Sigmoid colon (tissue), 7 donors: ENCODE data around the gene SURF1. TPM values are rescaled to one million over a fixed set of nuclear protein-coding genes. Genes with fewer than 3 reads are reported as not detected.

Source experiments
- DNase-seq: peaks from one replicate; pipeline ENCODE4 v3.0.0-alpha.2; 2019
- H3K27ac ChIP-seq, 4 donors: fragments of 200-600 bp; sonication (generic); one replicate each; pipeline ENCODE4 v1.5.1; 2016 to 2019; ENCODE audit warnings: mild to moderate bottlenecking in 1 of 4
- H3K27me3 ChIP-seq, 3 donors: fragments of 200-600 bp; sonication (generic); one replicate each; pipeline ENCODE4 v1.5.1; 2019; ENCODE audit warnings: mild to moderate bottlenecking in 1 of 3
- H3K36me3 ChIP-seq, 4 donors: fragments of 200-600 bp; sonication (generic); one replicate each; pipeline ENCODE4 v1.5.1; 2016 to 2019
- H3K4me1 ChIP-seq, 4 donors: fragments of 200-600 bp; sonication (generic); one replicate each; pipeline ENCODE4 v1.5.1; 2017 to 2019
- H3K4me3 ChIP-seq, 4 donors: fragments of 200-600 bp; sonication (generic); one replicate each; pipeline ENCODE4 v1.5.1; 2017 to 2019; ENCODE audit warnings: mild to moderate bottlenecking in 2 of 4, moderate library complexity in 1 of 4
- H3K9me3 ChIP-seq, 4 donors: fragments of 200-600 bp in 3 of 4; sonication (generic) in 3 of 4; one replicate each; pipeline versions ENCODE4 v1.5.1 to v1.6.1; 2013 to 2019
- CTCF ChIP-seq, 4 experiments: fragments of 450-650 bp in 3 of 4; fragments of 200-600 bp in 1 of 4; IDR thresholded peaks; one replicate each; pipeline ENCODE4 v1.5.1; 2016 to 2019; ENCODE audit warnings: antibody characterized with exemption in 4 of 4, mild to moderate bottlenecking in 3 of 4, moderate library complexity in 2 of 4
- EP300 ChIP-seq, 4 donors: sonication (generic); formaldehyde crosslinking; IDR thresholded peaks; one replicate each; pipeline ENCODE4 v1.6.1; 2017; ENCODE audit warnings: antibody characterized with exemption in 4 of 4
- POLR2A ChIP-seq, 2 donors: fragments of 450-650 bp; IDR thresholded peaks; one replicate each; pipeline ENCODE4 v1.6.1; 2016; ENCODE audit warnings: antibody characterized with exemption in 2 of 2, mild to moderate bottlenecking in 2 of 2, moderate library complexity in 2 of 2
- POLR2AphosphoS5 ChIP-seq, 4 donors: sonication (generic); formaldehyde crosslinking; IDR thresholded peaks; one replicate each; pipeline ENCODE4 v1.6.1; 2017; ENCODE audit warnings: antibody characterized with exemption in 4 of 4
- WGBS, 2 donors: extraction: QIAGEN DNeasy Blood & Tissue Kit; methylation state at CpG; one replicate each; pipeline ENCODE4 v1.1.7; 2013; 5-methylcytosine and 5-hydroxymethylcytosine counted together
- intact Hi-C: fragments of 100-400 bp; cut with DNase I; formaldehyde crosslinking; loops from one replicate; pipeline ENCODE4 v1.15.1; 2023
- polyA plus RNA-seq, 3 donors: library from polyadenylated mRNA; stranded (reverse); fragments of 200-250 nt; gene quantifications; one replicate each; pipeline ENCODE4 v1.2.3, GENCODE V29; 2013
- total RNA-seq, 4 donors: library from RNA; depleted of rRNA; stranded (reverse); fragments of >200 nt; gene quantifications; one replicate each; pipeline ENCODE4 v1.1.0, GENCODE V29; 2016
- donor health status: healthy with polysubstance abuse.
- donor health status: Bipolar disorder and iron deficiency.
- donor health status: healthy.

The SURF1 gene
- total and polyA plus RNA-seq, 7 donors: 33.8 to 98.7 (median 59.0) TPM

- TF ChIP-seq CTCF (IDR thresholded peaks at IDR 0.05) (no peak), POLR2AphosphoS5 (IDR thresholded peaks at IDR 0.05) (no peak), POLR2A (IDR thresholded peaks at IDR 0.05) (no peak), EP300 (IDR thresholded peaks at IDR 0.05) (no peak)
- intact Hi-C loops: no loop called here
- H3K27ac ChIP-seq: no peak overlapping the region
- no peaks in the 10 kb centered on the region for H3K9me3 ChIP-seq
- DNase-seq: no peak
- 80 to 86% methylated on average over 31 of the region's 31 CpGs for WGBS, 2 donors
- no peaks in the 10 kb centered on the region for H3K36me3 ChIP-seq
- H3K4me1 ChIP-seq: no peaks in the 10 kb centered on the region
- H3K4me3 ChIP-seq: no peak overlapping the region
- peaks cover 0 to 7% (median 0%) of the 10 kb centered on the region in 3 donors for H3K27me3 ChIP-seq
These were observed 49.8 kb downstream of the SURF1 start for GRCh38 chr9:133306242-133307204.

GRCh38 chr9:133305731-133306130, 50.6 kb downstream of the SURF1 start:
- Histone ChIP-seq H3K27ac (no peak overlapping the region), H3K27me3 (peaks cover 0 to 7% (median 0%) of the 10 kb centered on the region in 3 donors), H3K4me1 (no peaks in the 10 kb centered on the region), H3K4me3 (no peak overlapping the region), H3K36me3 (no peaks in the 10 kb centered on the region), H3K9me3 (no peaks in the 10 kb centered on the region)
- WGBS, 2 donors: 80 to 90% methylated on average over 21 to 23 of the region's 23 CpGs
- TF ChIP-seq EP300 (IDR thresholded peaks at IDR 0.05) (no peak), CTCF (IDR thresholded peaks at IDR 0.05) (no peak), POLR2A (IDR thresholded peaks at IDR 0.05) (no peak), POLR2AphosphoS5 (IDR thresholded peaks at IDR 0.05) (no peak)
- intact Hi-C loops: no loop called here
- no peak for DNase-seq

GRCh38 chr9:133304477-133305377, 51.6 kb downstream of the SURF1 start:
- intact Hi-C loops: no loop called here
- DNase-seq: no peak
- no peaks in the 10 kb centered on the region for H3K9me3 ChIP-seq
- no peak overlapping the region for H3K27ac ChIP-seq
- H3K36me3 ChIP-seq: no peaks in the 10 kb centered on the region
- H3K4me1 ChIP-seq: no peaks in the 10 kb centered on the region
- peaks cover 0 to 7% (median 0%) of the 10 kb centered on the region in 3 donors for H3K27me3 ChIP-seq
- WGBS, 2 donors: 91% methylated on average over 38 of the region's 38 CpGs
- no peak overlapping the region for H3K4me3 ChIP-seq
- TF ChIP-seq EP300 (IDR thresholded peaks at IDR 0.05): no peak
- TF ChIP-seq POLR2AphosphoS5 (IDR thresholded peaks at IDR 0.05): no peak
- no peak for TF ChIP-seq POLR2A (IDR thresholded peaks at IDR 0.05)
- no peak for TF ChIP-seq CTCF (IDR thresholded peaks at IDR 0.05)

- Histone ChIP-seq H3K4me1 (no peaks in the 10 kb centered on the region), H3K27ac (no peak overlapping the region), H3K4me3 (no peak overlapping the region), H3K27me3 (peaks cover 0 to 11% (median 0%) of the 10 kb centered on the region in 3 donors), H3K36me3 (no peaks in the 10 kb centered on the region), H3K9me3 (no peaks in the 10 kb centered on the region)
- WGBS, 2 donors: 79 to 88% methylated on average over 13 of the region's 13 CpGs
- intact Hi-C loops: no loop called here
- no peak for TF ChIP-seq POLR2AphosphoS5 (IDR thresholded peaks at IDR 0.05)
- DNase-seq: no peak
These were observed 52.2 kb downstream of the SURF1 start for GRCh38 chr9:133304158-133304470.
